HG03064 (cell line): ENCODE data around the gene ANLN.
"Not testable (repeated sequence)": the region's sequence is repeated elsewhere in the genome, so short reads cannot be mapped to it uniquely, and the experiment has no call there.

ENCODE experiments used
- ATAC-seq: cut with Tn5 transposase; IDR thresholded peaks from one replicate; pipeline ENCODE4 v1.9.1; 2021; ENCODE audit warnings: low read depth; ENCODE audit not compliant: unreplicated experiment

The ANLN gene

DNA sequence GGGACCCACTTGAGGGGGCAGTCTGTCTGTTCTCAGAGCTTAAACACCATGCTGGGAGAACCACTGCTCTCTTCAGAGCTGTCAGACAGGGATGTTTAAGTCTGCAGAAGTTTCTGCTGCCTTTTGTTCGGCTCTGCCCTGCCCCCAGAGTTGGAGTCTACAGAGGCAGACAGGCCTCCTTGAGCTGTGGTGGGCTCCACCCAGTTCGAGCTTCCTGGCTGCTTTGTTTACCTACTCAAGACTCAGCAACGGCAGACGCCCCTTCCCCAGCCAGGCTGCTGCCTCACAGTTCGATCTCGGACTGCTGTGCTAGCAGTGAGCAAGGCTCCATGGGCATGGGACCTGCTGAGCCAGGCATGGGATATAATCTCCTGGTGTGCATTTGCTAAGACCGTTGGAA is 11.1 kb upstream of the ANLN start:
- ATAC-seq, result not testable (repeated sequence)

DNA sequence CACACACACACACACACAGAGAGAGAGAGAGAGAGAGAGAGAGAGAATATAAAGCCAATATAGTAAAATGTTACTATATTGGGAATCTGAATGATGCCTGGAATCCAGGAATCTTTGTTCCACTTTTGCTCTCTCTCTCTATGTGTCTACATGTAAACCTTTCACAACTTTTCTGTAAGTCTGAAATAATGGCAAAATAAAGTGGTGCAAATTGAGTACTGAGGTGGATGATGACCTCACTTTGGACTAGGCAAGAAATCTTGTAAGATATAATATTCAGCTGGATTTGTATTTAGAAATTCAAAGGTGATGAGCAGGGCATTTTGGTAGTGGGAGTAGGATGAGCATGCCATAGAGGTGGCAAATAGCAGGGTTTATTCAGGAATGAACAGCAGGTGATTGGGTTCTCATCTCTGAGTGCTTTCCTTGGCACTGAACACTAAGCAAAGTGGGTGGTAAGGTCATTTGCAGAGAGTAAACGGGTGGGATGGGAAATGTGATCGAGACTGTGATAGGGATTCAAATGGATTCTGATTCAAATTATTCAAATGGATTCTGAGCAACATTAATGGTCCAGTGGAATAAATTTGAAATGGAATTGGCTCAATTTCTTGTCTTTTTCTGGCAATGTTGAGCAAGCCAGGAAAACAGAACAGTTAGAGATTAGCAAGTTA is 9.7 kb upstream of the ANLN start:
- ATAC-seq, result no peak

DNA sequence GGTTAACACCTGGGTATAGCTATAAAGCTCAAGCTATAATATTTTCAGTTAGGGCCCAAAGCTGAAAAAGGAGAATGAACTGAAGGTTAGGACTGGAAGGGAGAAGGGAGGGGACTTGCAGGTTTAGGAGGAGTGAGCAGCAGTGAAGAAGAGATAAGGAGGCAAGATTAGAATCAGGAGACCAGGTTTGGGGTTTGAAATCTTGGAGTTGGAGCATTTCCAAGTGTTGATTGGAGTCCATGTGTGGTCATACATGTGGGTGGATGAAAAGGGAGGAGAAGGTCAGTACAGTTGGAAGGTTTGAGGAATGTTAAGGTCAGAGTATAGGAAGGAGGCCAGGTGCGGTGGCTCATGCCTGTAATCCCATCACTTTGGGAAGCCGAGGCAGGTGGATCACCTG is 8.6 kb upstream of the ANLN start:
- ATAC-seq, result no peak

DNA sequence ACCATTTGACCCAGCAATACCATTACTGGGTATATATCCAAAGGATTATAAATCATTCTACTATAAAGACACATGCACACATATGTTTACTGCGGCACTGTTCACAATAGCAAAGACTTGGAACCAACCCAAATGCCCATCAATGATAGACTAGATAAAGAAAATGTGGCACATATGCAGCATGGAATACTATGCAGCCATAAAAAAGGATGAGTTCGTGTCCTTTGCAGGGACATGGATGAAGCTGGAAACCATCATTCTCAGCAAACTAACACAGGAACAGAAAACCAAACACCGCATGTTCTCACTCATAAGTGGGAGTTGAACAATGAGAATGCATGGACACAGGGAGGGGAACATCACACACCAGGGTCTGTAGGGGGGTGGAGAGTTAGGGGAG is 6.4 kb upstream of the ANLN start:
- not testable (repeated sequence) for ATAC-seq

GRCh38 chr7:36385646-36386045 is 4.0 kb upstream of the ANLN start:
- ATAC-seq, result not testable (repeated sequence)

DNA sequence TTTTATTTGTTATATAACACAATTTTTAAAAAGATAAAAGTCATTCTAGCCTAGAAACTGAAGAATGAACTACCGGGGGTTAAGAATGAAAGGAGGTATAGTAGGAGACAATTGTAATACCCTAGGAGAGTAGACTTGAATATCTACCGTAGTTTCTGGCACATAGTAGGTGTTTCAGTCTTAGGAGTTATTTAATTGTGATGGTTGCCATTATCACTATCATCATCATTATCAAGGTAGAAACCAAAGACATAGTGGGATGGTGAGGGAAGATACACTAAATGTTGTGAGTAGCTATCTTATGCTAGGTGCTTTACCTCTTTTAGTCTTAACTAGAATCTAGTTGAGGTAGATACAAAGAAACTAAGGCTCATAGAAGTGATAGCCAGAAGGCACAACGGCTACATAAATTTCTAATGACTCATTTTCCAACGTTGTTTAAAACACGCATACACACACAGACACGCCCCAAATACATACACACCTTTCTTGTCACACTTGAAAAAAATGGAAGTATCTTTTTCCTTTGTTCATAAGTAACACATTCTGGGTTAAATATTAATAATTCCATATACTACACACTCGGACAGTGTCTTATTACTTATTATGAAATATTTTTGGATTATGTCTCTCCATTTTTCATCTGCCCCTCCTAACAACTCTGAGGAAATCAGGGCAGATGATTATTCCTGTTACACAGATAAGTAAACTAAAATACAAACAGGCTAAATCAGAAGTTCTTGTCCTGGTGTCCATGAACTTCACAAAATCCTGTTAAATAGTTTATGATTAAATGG is 2.0 kb upstream of the ANLN start:
- no peak for ATAC-seq

DNA sequence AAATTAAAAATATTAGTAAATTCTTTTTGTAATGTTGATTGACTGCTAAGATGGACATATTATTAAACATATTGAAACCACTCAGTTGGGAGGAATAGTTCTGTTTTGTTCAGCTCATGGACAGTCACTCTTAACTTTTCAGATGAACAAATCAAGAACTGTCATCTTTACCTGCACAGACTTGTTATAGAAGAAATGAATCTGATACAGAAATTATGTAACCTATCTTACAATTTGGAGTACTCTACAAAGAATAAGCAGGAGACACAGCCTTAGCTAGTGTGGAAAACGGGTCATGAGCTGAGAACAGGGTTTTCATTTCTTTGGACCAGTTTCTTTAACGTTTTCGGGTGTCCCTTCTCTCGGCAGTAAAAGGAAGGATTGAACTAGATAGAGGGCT is 1.2 kb upstream of the ANLN start:
- no peak for ATAC-seq

GRCh38 chr7:36390199-36391090 is 783 bp downstream of the ANLN start:
- peak; percentile 23 for ATAC-seq

DNA sequence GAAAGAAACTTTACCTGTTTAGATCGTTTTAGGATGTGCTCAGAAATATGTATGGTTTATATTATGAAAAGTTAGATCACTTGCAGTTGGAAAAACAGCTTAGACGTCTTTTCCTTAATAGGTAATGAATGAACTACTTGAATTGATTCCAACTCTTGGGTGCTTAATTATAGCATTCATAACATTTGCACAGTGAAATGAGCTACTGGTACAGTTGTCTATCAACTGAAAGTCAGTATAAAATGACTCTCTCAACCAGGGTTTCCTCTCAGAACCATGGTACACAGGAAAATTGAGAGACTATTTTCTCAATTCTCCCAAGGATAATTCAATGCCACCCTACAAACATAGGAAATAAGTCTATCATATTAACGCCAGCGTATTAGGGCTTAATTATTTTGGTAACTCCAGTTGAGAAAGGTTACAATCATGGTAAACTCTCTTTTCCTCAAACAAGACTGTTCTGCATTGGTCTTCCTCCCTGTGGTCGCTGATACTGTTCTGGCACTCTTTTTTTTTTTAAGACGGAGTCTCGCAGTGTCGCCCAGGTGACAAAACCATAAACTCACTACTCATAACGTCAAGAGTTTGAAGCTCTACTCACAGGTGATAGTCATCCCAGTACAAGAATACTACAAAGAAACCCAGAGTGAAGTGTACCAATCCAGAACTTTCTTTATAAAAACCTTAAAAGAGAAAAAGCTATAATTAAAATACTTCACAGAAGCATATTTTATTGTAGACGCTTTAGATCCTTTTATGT is 2.0 kb downstream of the ANLN start:
- peak; percentile 39 for ATAC-seq

- ATAC-seq, result no peak
Measured at GRCh38 chr7:36393826-36394225, 4.2 kb downstream of the ANLN start.

- ATAC-seq, result no peak
Measured at GRCh38 chr7:36395171-36395894, 5.7 kb downstream of the ANLN start.

GRCh38 chr7:36396150-36396549 is 6.5 kb downstream of the ANLN start:
- no peak for ATAC-seq

DNA sequence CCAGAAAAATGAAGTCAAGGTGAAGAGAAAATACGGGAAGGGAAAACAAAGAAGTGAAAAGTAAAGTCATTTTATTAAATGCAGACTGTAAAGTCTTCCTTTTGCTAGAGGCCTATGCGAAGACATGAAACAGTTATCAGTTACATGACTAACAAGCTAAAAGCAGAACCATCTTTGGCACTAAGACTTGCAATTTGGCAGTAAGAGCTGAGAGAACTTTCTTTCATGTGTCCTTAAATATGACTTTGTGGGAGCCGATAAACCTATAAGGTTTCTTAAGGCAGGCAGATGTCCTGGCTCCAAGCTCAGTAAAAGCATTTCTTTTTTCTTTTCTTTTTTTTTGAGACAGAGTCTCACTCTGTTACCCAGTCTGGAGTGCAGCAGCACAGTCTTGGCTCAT is 10.4 kb downstream of the ANLN start:
- no peak for ATAC-seq

DNA sequence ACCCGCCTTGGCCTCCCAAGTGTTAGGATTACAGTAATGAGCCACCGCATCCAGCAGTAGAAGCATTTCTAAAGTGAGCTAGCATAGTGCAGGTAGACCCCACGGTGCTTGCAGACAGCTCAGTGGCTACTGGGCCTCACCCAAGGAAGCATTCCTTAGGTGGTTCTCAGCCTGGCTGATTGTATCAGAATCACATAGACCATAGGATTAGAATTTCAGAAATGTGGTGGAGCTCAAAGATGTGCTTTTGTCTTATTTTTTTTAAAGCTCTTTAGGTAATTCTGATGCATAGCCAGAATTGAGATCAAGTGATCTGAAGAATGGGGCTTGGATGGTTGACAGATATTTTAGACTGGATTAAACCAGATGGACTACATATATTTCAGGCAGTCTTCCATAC is 10.9 kb downstream of the ANLN start:
- no peak for ATAC-seq

- no peak for ATAC-seq
Measured at GRCh38 chr7:36403452-36403851, 13.8 kb downstream of the ANLN start.

GRCh38 chr7:36404639-36405408 is 15.2 kb downstream of the ANLN start:
- ATAC-seq, result no peak

- ATAC-seq, result no peak
Measured at GRCh38 chr7:36405409-36405803, 15.7 kb downstream of the ANLN start.

DNA sequence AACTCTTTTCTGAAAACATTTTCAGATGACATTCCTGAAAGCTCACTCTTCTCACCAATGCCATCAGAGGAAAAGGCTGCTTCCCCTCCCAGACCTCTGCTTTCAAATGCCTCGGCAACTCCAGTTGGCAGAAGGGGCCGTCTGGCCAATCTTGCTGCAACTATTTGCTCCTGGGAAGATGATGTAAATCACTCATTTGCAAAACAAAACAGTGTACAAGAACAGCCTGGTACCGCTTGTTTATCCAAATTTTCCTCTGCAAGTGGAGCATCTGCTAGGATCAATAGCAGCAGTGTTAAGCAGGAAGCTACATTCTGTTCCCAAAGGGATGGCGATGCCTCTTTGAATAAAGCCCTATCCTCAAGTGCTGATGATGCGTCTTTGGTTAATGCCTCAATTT is 16.5 kb downstream of the ANLN start:
- no peak for ATAC-seq
